Upper lobe of left lung (tissue), 4 donors: ENCODE data around the gene RAB42.

Experiments used
- EP300 ChIP-seq, 4 donors: sonication (generic); formaldehyde crosslinking; IDR thresholded peaks; one replicate each; pipeline ENCODE4 v1.5.1; 2017; ENCODE audit warnings: antibody characterized with exemption in 4 of 4, control low read depth in 2 of 4
- POLR2A ChIP-seq, 4 donors: fragments of 450-650 bp; IDR thresholded peaks; one replicate each; pipeline ENCODE4 v1.5.1; 2016 to 2017; ENCODE audit warnings: antibody characterized with exemption in 4 of 4, mild to moderate bottlenecking in 2 of 4
- POLR2AphosphoS5 ChIP-seq, 2 donors: sonication (generic); formaldehyde crosslinking; IDR thresholded peaks; one replicate each; pipeline ENCODE4 v1.5.1; 2017; ENCODE audit warnings: antibody characterized with exemption in 2 of 2
- TF ChIP-seq, protein P1 (sequence below), 6 experiments: fragments of 450-650 bp in 4 of 6; fragments of 200-600 bp in 2 of 6; sonication (generic) in 2 of 6; IDR thresholded peaks; one replicate each; pipeline ENCODE4 v1.5.1; 2016 to 2019; ENCODE audit warnings: antibody characterized with exemption in 6 of 6

GRCh38 chr1:28581531-28582247 is 10.4 kb upstream of the RAB42 start:
- TF ChIP-seq EP300 (IDR thresholded peaks at IDR 0.05): peak in 1 of 4 donors; percentile 88
- TF ChIP-seq POLR2AphosphoS5 (IDR thresholded peaks at IDR 0.05): peak; percentile 99 to 100
- TF ChIP-seq POLR2A (IDR thresholded peaks at IDR 0.05): peak; percentile 68 to 99 (median 96)
- TF ChIP-seq, protein P1, sequence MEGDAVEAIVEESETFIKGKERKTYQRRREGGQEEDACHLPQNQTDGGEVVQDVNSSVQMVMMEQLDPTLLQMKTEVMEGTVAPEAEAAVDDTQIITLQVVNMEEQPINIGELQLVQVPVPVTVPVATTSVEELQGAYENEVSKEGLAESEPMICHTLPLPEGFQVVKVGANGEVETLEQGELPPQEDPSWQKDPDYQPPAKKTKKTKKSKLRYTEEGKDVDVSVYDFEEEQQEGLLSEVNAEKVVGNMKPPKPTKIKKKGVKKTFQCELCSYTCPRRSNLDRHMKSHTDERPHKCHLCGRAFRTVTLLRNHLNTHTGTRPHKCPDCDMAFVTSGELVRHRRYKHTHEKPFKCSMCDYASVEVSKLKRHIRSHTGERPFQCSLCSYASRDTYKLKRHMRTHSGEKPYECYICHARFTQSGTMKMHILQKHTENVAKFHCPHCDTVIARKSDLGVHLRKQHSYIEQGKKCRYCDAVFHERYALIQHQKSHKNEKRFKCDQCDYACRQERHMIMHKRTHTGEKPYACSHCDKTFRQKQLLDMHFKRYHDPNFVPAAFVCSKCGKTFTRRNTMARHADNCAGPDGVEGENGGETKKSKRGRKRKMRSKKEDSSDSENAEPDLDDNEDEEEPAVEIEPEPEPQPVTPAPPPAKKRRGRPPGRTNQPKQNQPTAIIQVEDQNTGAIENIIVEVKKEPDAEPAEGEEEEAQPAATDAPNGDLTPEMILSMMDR (IDR thresholded peaks at IDR 0.05): peak in 4 of 6 experiments; percentile 58 to 61 (median 60)
